Stomach smooth muscle (tissue), 2 donors: ENCODE data around the gene CUBN.

ENCODE experiments used
- H3K27ac ChIP-seq: one replicate; pipeline ENCODE4 v1.7.0; 2013; ENCODE audit warnings: mild to moderate bottlenecking, low read length, inconsistent platforms
- H3K27me3 ChIP-seq, 2 donors: one replicate each; pipeline ENCODE4 v1.7.0; 2013; ENCODE audit warnings: low read length in 2 of 2; ENCODE audit not compliant: insufficient read depth in 2 of 2, control insufficient read depth in 1 of 2
- H3K36me3 ChIP-seq, 2 donors: one replicate each; pipeline ENCODE4 v1.7.0; 2013; ENCODE audit warnings: low read length in 2 of 2; ENCODE audit not compliant: control insufficient read depth in 2 of 2, insufficient read depth in 2 of 2
- H3K4me1 ChIP-seq: one replicate; pipeline ENCODE4 v1.7.0; 2013; ENCODE audit warnings: low read length; ENCODE audit not compliant: control insufficient read depth, insufficient read depth
- H3K4me3 ChIP-seq, 2 donors: one replicate each; pipeline ENCODE4 v1.7.0; 2013; ENCODE audit warnings: low read length in 2 of 2
- H3K9ac ChIP-seq, 2 donors: one replicate each; pipeline ENCODE4 v1.7.0; 2013; ENCODE audit warnings: low read length in 2 of 2, mild to moderate bottlenecking in 1 of 2
- H3K9me3 ChIP-seq, 2 donors: one replicate each; pipeline ENCODE4 v1.7.0; 2013; ENCODE audit warnings: low read length in 2 of 2; ENCODE audit not compliant: control insufficient read depth in 2 of 2
- donor health status: healthy.
- donor health status: Pancreatic carcinoma.

Gene CUBN

GRCh38 chr10:16987976-16988610 lies 141.5 kb downstream of the CUBN start:
- H3K27ac ChIP-seq, result no peak overlapping the region
- H3K9me3 ChIP-seq, result no peaks in the 10 kb centered on the region
- H3K36me3 ChIP-seq, result no peaks in the 10 kb centered on the region
- H3K9ac ChIP-seq, result no peak overlapping the region
- H3K4me1 ChIP-seq, result peaks cover 3% of the 10 kb centered on the region
- H3K27me3 ChIP-seq, result no peaks in the 10 kb centered on the region
- H3K4me3 ChIP-seq, result no peak overlapping the region

GRCh38 chr10:16987206-16987621 lies 142.4 kb downstream of the CUBN start:
- Histone ChIP-seq H3K36me3 (no peaks in the 10 kb centered on the region), H3K27ac (no peak overlapping the region), H3K9me3 (no peaks in the 10 kb centered on the region), H3K4me3 (no peak overlapping the region), H3K4me1 (peaks cover 3% of the 10 kb centered on the region), H3K9ac (no peak overlapping the region), H3K27me3 (no peaks in the 10 kb centered on the region)

- Histone ChIP-seq H3K9me3 (no peaks in the 10 kb centered on the region), H3K4me3 (no peak overlapping the region), H3K9ac (no peak overlapping the region), H3K27me3 (no peaks in the 10 kb centered on the region), H3K4me1 (peaks cover 3% of the 10 kb centered on the region), H3K36me3 (no peaks in the 10 kb centered on the region), H3K27ac (no peak overlapping the region)
Measured at GRCh38 chr10:16986406-16987205, 143.0 kb downstream of the CUBN start.

- Histone ChIP-seq H3K9me3 (no peaks in the 10 kb centered on the region), H3K4me1 (peaks cover 3% of the 10 kb centered on the region), H3K27me3 (no peaks in the 10 kb centered on the region), H3K9ac (no peak overlapping the region), H3K36me3 (no peaks in the 10 kb centered on the region), H3K27ac (no peak overlapping the region), H3K4me3 (no peak overlapping the region)
Measured at GRCh38 chr10:16986082-16986405, 143.6 kb downstream of the CUBN start.

DNA sequence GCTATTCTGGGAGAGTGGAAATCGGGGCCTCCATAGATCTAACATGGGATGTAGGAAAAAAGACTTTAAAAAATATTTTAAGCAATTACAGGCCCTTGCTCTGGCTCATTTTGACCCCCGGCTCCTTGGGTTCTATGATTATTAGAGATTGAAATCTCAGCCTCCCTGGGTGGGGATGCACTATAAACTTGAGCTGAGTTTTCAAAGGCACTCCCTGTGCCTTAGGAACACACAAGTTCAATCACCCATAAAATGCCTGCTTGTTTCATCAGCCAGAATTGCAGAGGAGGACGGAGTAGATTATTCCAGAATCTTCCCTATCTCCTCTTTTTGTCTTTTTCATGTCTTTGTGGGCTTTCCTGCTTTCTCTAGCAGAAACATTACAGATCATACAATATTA lies 145.4 kb downstream of the CUBN start:
- H3K4me1 ChIP-seq, result peaks cover 3% of the 10 kb centered on the region
- H3K27me3 ChIP-seq, result no peaks in the 10 kb centered on the region
- H3K27ac ChIP-seq, result no peak overlapping the region
- H3K4me3 ChIP-seq, result no peak overlapping the region
- H3K36me3 ChIP-seq, result no peaks in the 10 kb centered on the region
- H3K9ac ChIP-seq, result no peak overlapping the region
- H3K9me3 ChIP-seq, result no peaks in the 10 kb centered on the region

DNA sequence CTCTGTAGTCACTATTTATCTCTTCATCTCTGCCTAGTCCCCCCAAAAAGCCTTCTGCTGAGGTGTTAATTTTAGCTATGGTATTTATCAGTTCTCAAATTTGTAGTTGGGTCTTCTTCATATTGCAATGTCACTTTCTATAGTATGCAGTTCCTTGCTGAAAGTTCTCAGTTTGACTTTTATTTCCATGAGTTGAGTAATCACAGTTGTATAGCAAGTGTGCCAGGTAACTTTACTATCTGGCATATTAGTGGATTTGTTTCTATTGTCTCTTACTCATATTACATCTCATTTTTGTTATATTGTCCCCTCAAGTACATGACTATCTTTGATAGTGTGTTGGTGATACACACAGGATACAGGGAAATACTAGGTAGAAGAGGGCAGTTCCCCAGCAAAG lies 152.8 kb downstream of the CUBN start:
- no peaks in the 10 kb centered on the region for H3K9me3 ChIP-seq
- no peak overlapping the region for H3K27ac ChIP-seq
- no peaks in the 10 kb centered on the region for H3K27me3 ChIP-seq
- no peak overlapping the region for H3K4me3 ChIP-seq
- H3K4me1 ChIP-seq, result no peaks in the 10 kb centered on the region
- no peak overlapping the region for H3K9ac ChIP-seq
- no peaks in the 10 kb centered on the region for H3K36me3 ChIP-seq

DNA sequence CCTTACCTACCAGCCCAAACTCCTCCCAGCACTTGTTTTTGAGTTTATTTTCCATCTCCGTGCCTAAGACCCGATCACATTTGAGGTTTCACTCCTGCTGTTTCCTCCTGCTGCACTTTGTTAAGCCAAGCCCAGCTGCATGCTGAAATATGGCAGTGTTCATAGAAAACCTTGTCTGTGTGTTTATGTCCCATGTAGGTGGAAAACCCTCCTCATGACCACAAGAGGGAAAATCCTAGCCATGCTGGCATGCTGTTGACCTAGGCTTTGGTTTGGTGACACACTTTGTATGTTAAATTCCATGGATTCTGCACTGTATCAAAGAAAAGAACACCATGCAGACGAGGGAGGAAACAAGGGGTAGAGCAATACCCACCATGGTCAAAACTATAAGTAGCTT lies 154.4 kb downstream of the CUBN start:
- Histone ChIP-seq H3K4me1 (no peaks in the 10 kb centered on the region), H3K27me3 (no peaks in the 10 kb centered on the region), H3K27ac (no peak overlapping the region), H3K36me3 (no peaks in the 10 kb centered on the region), H3K9me3 (no peaks in the 10 kb centered on the region), H3K4me3 (no peak overlapping the region), H3K9ac (no peak overlapping the region)

DNA sequence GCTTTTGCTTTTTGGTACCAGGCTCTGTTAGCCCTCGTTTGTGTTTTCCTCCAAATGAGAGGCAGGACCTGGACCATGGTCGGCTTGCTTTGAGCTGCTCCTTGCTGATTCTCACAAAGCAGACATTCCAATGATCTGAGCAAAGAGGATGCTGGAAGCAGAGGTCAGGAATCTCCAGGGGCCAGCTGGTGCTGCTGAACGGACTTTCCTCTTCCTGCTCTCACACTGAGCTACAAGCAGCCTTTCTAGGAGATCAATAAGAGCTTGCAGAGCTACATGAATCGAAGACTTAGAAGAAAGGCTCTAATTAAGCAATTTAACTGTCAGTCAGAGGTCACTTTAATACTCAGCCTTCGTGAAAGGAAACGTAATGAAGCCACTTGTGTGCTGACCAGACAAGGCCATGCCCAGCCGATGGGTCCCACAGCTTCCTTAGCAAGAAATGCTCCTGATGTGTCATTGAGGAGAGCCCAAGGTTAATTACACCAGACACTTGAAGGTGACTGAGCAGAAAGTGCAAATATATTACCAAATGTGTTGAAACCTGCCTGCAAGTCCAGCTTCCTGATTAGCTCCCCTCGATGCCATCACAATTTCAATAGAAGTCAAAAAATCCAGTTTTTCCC lies 161.1 kb downstream of the CUBN start:
- H3K9ac ChIP-seq, result no peak overlapping the region
- H3K4me3 ChIP-seq, result no peak overlapping the region

GRCh38 chr10:16967866-16968415 lies 161.7 kb downstream of the CUBN start:
- no peak overlapping the region for H3K4me3 ChIP-seq
- peak overlapping the region; percentile 25 for H3K27ac ChIP-seq
- no peaks in the 10 kb centered on the region for H3K27me3 ChIP-seq
- no peaks in the 10 kb centered on the region for H3K9me3 ChIP-seq
- no peaks in the 10 kb centered on the region for H3K36me3 ChIP-seq
- H3K4me1 ChIP-seq, result peaks cover 15% of the 10 kb centered on the region
- H3K9ac ChIP-seq, result no peak overlapping the region

More for the DNA sequence above, 161.1 kb downstream of the CUBN start:
- Histone ChIP-seq H3K9me3 (no peaks in the 10 kb centered on the region), H3K36me3 (no peaks in the 10 kb centered on the region), H3K4me1 (peaks cover 15% of the 10 kb centered on the region), H3K27ac (peak overlapping the region; percentile 25), H3K27me3 (no peaks in the 10 kb centered on the region)

DNA sequence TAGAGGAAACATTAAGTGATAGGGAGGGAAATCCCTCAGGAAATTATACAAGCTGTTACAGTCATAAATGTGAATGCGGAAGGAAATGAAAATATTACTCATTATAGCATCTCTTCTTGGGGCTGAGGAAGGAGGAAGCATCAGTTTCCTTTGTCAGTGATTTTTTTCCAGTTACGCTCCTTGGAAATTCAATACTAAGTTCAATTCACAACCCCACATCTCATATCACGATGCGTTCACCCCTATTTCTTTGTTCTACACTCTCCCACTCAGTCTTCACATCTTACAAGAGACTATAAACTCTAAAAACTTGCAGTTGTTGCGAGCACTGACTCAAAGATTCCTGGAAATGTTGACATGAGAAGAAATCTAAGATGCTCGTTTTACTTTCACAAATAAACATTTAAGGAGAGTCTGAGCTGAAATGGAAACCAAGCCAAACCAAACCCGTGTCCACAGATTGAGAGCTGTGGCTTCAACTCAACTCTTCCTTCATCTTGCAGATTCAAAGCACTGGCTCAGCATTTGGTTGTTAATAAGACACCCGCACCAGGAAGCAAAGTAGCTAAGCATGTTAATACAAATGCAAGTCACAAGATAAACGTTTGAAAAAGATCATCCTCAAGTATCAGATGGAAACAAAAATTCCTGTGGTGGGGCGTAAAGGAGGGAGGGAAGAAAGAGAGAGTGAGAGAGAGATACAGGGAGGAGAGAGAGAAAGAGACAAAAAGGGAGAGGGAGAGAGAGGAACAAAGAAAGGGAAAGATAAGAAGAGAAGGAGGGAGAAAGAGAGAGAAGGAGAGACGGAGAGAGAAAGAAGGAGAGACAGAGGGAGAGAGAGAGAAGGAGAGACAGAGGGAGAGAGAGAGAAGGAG lies 162.4 kb downstream of the CUBN start:
- Histone ChIP-seq H3K9me3 (no peaks in the 10 kb centered on the region), H3K4me1 (peaks cover 15% of the 10 kb centered on the region), H3K9ac (no peak overlapping the region), H3K4me3 (no peak overlapping the region), H3K27me3 (no peaks in the 10 kb centered on the region), H3K36me3 (no peaks in the 10 kb centered on the region), H3K27ac (peak overlapping the region; percentile 25)
